Suprapubic skin (tissue), 4 donors: Measurements from ENCODE around the gene PTPRM. TPM values are rescaled to one million over a fixed set of nuclear protein-coding genes. Genes with fewer than 3 reads are reported as not detected.

Experiments used
- DNase-seq, 2 donors: peaks; one replicate each; pipeline ENCODE4 v3.0.0-alpha.2; 2019; ENCODE audit warnings: low spot score in 2 of 2
- H3K27ac ChIP-seq: fragments of 200-600 bp; sonication (generic); one replicate; pipeline ENCODE4 v1.5.1; 2019
- H3K27me3 ChIP-seq: fragments of 200-600 bp; sonication (generic); one replicate; pipeline ENCODE4 v1.5.1; 2019
- H3K36me3 ChIP-seq: fragments of 200-600 bp; sonication (generic); one replicate; pipeline ENCODE4 v1.5.1; 2019
- H3K4me1 ChIP-seq: fragments of 200-600 bp; sonication (generic); one replicate; pipeline ENCODE4 v1.5.1; 2019
- H3K4me3 ChIP-seq: fragments of 200-600 bp; sonication (generic); one replicate; pipeline ENCODE4 v1.5.1; 2019; ENCODE audit warnings: mild to moderate bottlenecking
- H3K9me3 ChIP-seq: fragments of 200-600 bp; sonication (generic); one replicate; pipeline ENCODE4 v1.5.1; 2019
- CTCF ChIP-seq, 2 donors: fragments of 200-600 bp in 1 of 2; fragments of 450-650 bp in 1 of 2; sonication (generic) in 1 of 2; IDR thresholded peaks; one replicate each; pipeline ENCODE4 v1.5.1; 2016 to 2019; ENCODE audit warnings: antibody characterized with exemption in 2 of 2, mild to moderate bottlenecking in 1 of 2, moderate library complexity in 1 of 2
- EP300 ChIP-seq: sonication (generic); formaldehyde crosslinking; IDR thresholded peaks from one replicate; pipeline ENCODE4 v1.6.1; 2017; ENCODE audit warnings: antibody characterized with exemption
- POLR2A ChIP-seq, 2 donors: fragments of 450-650 bp; IDR thresholded peaks; one replicate each; pipeline ENCODE4 v1.6.1; 2017; ENCODE audit warnings: antibody characterized with exemption in 2 of 2, mild to moderate bottlenecking in 2 of 2, moderate library complexity in 2 of 2
- POLR2AphosphoS5 ChIP-seq, 3 donors: sonication (generic); formaldehyde crosslinking; IDR thresholded peaks; one replicate each; pipeline ENCODE4 v1.6.1; 2017; ENCODE audit warnings: antibody characterized with exemption in 3 of 3
- WGBS: methylation state at CpG from one replicate; pipeline ENCODE4 v1.1.5; 2018; 5-methylcytosine and 5-hydroxymethylcytosine counted together
- total RNA-seq, 4 donors: library from RNA; depleted of rRNA; stranded (reverse); fragments of >200 nt; gene quantifications; one replicate each; pipeline ENCODE4 v1.1.0, GENCODE V29; 2016

PTPRM gene
- total RNA-seq, 4 donors from 2014 or later = 19.8 to 73.7 (median 40.0) TPM

GRCh38 chr18:8242151-8242696, 675.1 kb downstream of the PTPRM start:
- DNase-seq = no peak
- H3K27me3 ChIP-seq = no peaks in the 10 kb centered on the region
- no peak overlapping the region for H3K27ac ChIP-seq
- WGBS = 22% methylated on average over 1 of the region's 1 CpG
- H3K4me3 ChIP-seq = no peak overlapping the region
- H3K36me3 ChIP-seq = no peaks in the 10 kb centered on the region
- no peak for TF ChIP-seq POLR2A (IDR thresholded peaks at IDR 0.05)
- no peak for TF ChIP-seq CTCF (IDR thresholded peaks at IDR 0.05)
- no peak for TF ChIP-seq POLR2AphosphoS5 (IDR thresholded peaks at IDR 0.05)
- no peak for TF ChIP-seq EP300
- no peaks in the 10 kb centered on the region for H3K9me3 ChIP-seq
- H3K4me1 ChIP-seq = no peaks in the 10 kb centered on the region

GRCh38 chr18:8247700-8248099, 680.6 kb downstream of the PTPRM start:
- no peaks in the 10 kb centered on the region for H3K36me3 ChIP-seq
- H3K4me3 ChIP-seq = no peak overlapping the region
- TF ChIP-seq CTCF (IDR thresholded peaks at IDR 0.05) (no peak), POLR2A (IDR thresholded peaks at IDR 0.05) (no peak), POLR2AphosphoS5 (IDR thresholded peaks at IDR 0.05) (no peak), EP300 (no peak)
- no peak for DNase-seq
- H3K4me1 ChIP-seq = no peaks in the 10 kb centered on the region
- no peak overlapping the region for H3K27ac ChIP-seq
- H3K27me3 ChIP-seq = no peaks in the 10 kb centered on the region
- H3K9me3 ChIP-seq = no peaks in the 10 kb centered on the region
- WGBS = 76% methylated on average over 6 of the region's 6 CpGs

- DNase-seq = no peak
- 76% methylated on average over 4 of the region's 4 CpGs for WGBS
- Histone ChIP-seq H3K36me3 (peaks cover 3% of the 10 kb centered on the region), H3K9me3 (no peaks in the 10 kb centered on the region), H3K4me3 (no peak overlapping the region), H3K4me1 (no peaks in the 10 kb centered on the region), H3K27ac (no peak overlapping the region), H3K27me3 (no peaks in the 10 kb centered on the region)
- TF ChIP-seq CTCF (IDR thresholded peaks at IDR 0.05) (no peak), EP300 (no peak), POLR2AphosphoS5 (IDR thresholded peaks at IDR 0.05) (no peak), POLR2A (IDR thresholded peaks at IDR 0.05) (no peak)
Measured at GRCh38 chr18:8248576-8248975, 681.5 kb downstream of the PTPRM start.

GRCh38 chr18:8249811-8250210, 682.7 kb downstream of the PTPRM start:
- Histone ChIP-seq H3K4me3 (no peak overlapping the region), H3K27me3 (no peaks in the 10 kb centered on the region), H3K36me3 (peaks cover 3% of the 10 kb centered on the region), H3K4me1 (no peaks in the 10 kb centered on the region), H3K27ac (no peak overlapping the region), H3K9me3 (no peaks in the 10 kb centered on the region)
- TF ChIP-seq EP300 = no peak
- TF ChIP-seq CTCF (IDR thresholded peaks at IDR 0.05) = no peak
- no peak for TF ChIP-seq POLR2AphosphoS5 (IDR thresholded peaks at IDR 0.05)
- no peak for TF ChIP-seq POLR2A (IDR thresholded peaks at IDR 0.05)
- 88% methylated on average over 2 of the region's 2 CpGs for WGBS
- DNase-seq = no peak

- Histone ChIP-seq H3K27me3 (no peaks in the 10 kb centered on the region), H3K4me3 (no peak overlapping the region)
- WGBS = 94% methylated on average over 3 of the region's 3 CpGs
Measured at GRCh38 chr18:8252371-8252770, 685.3 kb downstream of the PTPRM start.

More at GRCh38 chr18:8252371-8252770, 685.3 kb downstream of the PTPRM start:
- H3K27ac ChIP-seq = no peak overlapping the region
- H3K9me3 ChIP-seq = no peaks in the 10 kb centered on the region
- no peak for DNase-seq
- H3K36me3 ChIP-seq = peaks cover 3% of the 10 kb centered on the region
- no peaks in the 10 kb centered on the region for H3K4me1 ChIP-seq
- TF ChIP-seq EP300 = no peak
- no peak for TF ChIP-seq POLR2A (IDR thresholded peaks at IDR 0.05)
- TF ChIP-seq POLR2AphosphoS5 (IDR thresholded peaks at IDR 0.05) = no peak
- no peak for TF ChIP-seq CTCF (IDR thresholded peaks at IDR 0.05)
